Type B pancreatic cell (in vitro differentiated cells): ENCODE results near the gene IAPP. TPM values are rescaled to one million over a fixed set of nuclear protein-coding genes. Genes with fewer than 3 reads are reported as not detected.
"Not testable (repeated sequence)": the region's sequence is repeated elsewhere in the genome, so short reads cannot be mapped to it uniquely, and the experiment has no call there.

Experiments
- DNase-seq: peaks from one replicate; pipeline ENCODE4 v3.0.0; 2021; ENCODE audit warnings: mixed read lengths; ENCODE audit not compliant: unreplicated experiment; ENCODE audit errors: extremely low spot score
- H3K27ac Mint-ChIP-seq: 2 replicates; pipeline ENCODE4 v1.8.0; 2021; ENCODE audit warnings: mild to moderate bottlenecking, mixed read lengths
- H3K27me3 Mint-ChIP-seq: 2 replicates; pipeline ENCODE4 v1.8.0; 2021; ENCODE audit warnings: mixed read lengths
- H3K36me3 Mint-ChIP-seq: 2 replicates; pipeline ENCODE4 v1.8.0; 2021; ENCODE audit warnings: mixed read lengths
- H3K4me1 Mint-ChIP-seq: one replicate; pipeline ENCODE4 v1.8.0; 2021; ENCODE audit warnings: mixed read lengths; ENCODE audit not compliant: unreplicated experiment
- H3K4me3 Mint-ChIP-seq: 2 replicates; pipeline ENCODE4 v1.8.0; 2021; ENCODE audit warnings: mild to moderate bottlenecking, mixed read lengths
- H3K9me3 Mint-ChIP-seq: 2 replicates; pipeline ENCODE4 v1.8.0; 2021; ENCODE audit warnings: mixed read lengths
- total RNA-seq: library from RNA; stranded (reverse); gene quantifications from 2 replicates; pipeline ENCODE4 v1.2.1, GENCODE V29; 2021; ENCODE audit warnings: low replicate concordance
- TF ChIP-seq, protein P1 (sequence below): fragments of 200-600 bp; sonication (generic); conservative IDR thresholded peaks from 2 replicates; pipeline ENCODE4 v1.5.0; 2021; ENCODE audit warnings: antibody characterized with exemption, mild to moderate bottlenecking

The IAPP gene
- total RNA-seq, 1 donor from 2014 or later, result 10.4 TPM

DNA sequence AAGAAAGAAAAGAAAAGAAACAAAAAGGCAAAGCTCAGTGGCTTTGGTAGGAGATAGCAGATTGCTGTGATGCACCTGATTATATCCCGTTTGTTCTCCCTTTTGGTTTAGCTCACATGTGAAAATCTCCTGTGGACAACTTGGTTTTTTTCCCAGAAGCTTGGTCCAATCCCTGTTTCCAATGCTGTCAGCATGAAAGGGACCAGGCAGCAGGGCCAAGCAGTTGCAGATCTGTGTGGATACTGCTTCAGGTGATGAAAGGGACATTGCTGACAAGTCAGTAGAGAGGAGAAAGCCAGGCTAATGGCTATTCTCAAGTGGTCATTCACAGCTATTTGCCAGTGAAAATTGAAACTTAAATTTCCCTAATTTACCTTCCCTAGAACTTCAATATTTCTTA is 19.2 kb upstream of the IAPP start:
- no peak for DNase-seq
- Mint-ChIP-seq H3K36me3 (no peaks in the 10 kb centered on the region), H3K27ac (no peak overlapping the region), H3K27me3 (no peaks in the 10 kb centered on the region), H3K9me3 (no peaks in the 10 kb centered on the region), H3K4me3 (no peak overlapping the region), H3K4me1 (no peaks in the 10 kb centered on the region)
- TF ChIP-seq, protein P1, sequence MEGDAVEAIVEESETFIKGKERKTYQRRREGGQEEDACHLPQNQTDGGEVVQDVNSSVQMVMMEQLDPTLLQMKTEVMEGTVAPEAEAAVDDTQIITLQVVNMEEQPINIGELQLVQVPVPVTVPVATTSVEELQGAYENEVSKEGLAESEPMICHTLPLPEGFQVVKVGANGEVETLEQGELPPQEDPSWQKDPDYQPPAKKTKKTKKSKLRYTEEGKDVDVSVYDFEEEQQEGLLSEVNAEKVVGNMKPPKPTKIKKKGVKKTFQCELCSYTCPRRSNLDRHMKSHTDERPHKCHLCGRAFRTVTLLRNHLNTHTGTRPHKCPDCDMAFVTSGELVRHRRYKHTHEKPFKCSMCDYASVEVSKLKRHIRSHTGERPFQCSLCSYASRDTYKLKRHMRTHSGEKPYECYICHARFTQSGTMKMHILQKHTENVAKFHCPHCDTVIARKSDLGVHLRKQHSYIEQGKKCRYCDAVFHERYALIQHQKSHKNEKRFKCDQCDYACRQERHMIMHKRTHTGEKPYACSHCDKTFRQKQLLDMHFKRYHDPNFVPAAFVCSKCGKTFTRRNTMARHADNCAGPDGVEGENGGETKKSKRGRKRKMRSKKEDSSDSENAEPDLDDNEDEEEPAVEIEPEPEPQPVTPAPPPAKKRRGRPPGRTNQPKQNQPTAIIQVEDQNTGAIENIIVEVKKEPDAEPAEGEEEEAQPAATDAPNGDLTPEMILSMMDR, result no peak

DNA sequence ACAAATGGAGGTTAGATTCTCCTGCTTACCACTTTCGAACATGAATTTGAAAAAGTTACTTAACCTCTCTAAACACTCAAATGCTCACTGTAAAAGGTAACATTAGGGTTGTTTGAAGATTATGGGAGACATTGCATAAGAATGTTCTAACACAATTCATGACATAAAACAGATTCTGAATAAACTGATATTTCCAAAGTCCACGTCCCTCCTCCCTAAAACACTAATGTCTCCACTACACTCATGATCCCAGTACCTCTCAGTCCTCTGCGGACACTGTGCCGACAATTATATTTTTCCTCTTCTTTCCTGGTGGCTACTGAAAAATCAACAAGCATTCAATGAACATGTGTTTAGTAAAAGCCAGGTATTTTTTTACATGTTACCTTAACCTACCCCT is 18.8 kb upstream of the IAPP start:
- TF ChIP-seq, protein P1, result no peak
- Mint-ChIP-seq H3K27ac (no peak overlapping the region), H3K4me3 (no peak overlapping the region), H3K27me3 (no peaks in the 10 kb centered on the region), H3K9me3 (no peaks in the 10 kb centered on the region), H3K36me3 (no peaks in the 10 kb centered on the region), H3K4me1 (no peaks in the 10 kb centered on the region)
- no peak for DNase-seq

GRCh38 chr12:21354641-21355040 is 18.1 kb upstream of the IAPP start:
- DNase-seq, result no peak
- Mint-ChIP-seq H3K36me3 (no peaks in the 10 kb centered on the region), H3K9me3 (no peaks in the 10 kb centered on the region), H3K4me3 (no peak overlapping the region), H3K27me3 (no peaks in the 10 kb centered on the region), H3K4me1 (no peaks in the 10 kb centered on the region), H3K27ac (no peak overlapping the region)
- TF ChIP-seq, protein P1, result no peak

GRCh38 chr12:21360632-21361031 is 12.1 kb upstream of the IAPP start:
- H3K4me3 Mint-ChIP-seq, H3K36me3 Mint-ChIP-seq, H3K27ac Mint-ChIP-seq, H3K27me3 Mint-ChIP-seq, H3K9me3 Mint-ChIP-seq, H3K4me1 Mint-ChIP-seq, DNase-seq: not testable (repeated sequence)

DNA sequence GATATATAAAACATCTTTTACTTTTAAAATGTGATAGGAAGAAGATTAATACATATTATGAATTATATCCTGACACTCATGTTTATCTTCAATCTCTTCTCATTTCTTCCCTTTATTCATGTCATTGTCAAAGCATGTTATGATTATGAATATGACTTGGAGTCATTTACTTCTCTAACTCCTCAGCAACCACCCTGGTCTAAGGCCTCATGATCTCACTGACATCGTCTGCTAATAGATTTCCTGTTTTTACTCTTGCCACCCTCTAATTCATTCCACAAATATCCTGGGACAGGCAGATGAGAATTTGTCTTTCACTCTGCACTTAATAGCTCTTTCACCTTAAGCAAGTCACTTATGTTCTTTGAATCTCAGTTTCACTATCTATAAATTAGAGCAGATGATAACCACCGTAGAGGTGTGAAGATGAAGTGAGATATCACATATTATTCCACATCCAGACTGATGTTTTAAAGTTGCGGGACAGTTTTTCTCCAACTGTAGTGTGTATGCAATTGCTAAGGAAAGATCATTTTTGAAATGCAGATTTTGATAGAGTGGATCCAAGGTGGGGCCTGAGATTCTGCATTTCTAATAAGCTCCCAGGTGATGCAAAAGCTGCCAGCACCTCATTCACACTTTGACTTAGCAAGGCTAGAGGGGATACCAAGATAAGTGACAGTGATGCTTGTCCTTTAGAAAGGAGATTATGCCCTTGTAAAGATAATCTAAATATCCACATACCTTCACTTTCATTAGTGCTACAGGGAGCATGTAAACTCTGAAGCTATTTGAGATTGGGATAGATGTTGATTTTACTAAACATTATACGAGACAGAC is 3.3 kb upstream of the IAPP start:
- TF ChIP-seq, protein P1, result no peak
- no peaks in the 10 kb centered on the region for H3K36me3 Mint-ChIP-seq
- H3K9me3 Mint-ChIP-seq, result no peaks in the 10 kb centered on the region
- peaks cover 5% of the 10 kb centered on the region for H3K27me3 Mint-ChIP-seq
- no peak overlapping the region for H3K27ac Mint-ChIP-seq
- no peak for DNase-seq
- H3K4me3 Mint-ChIP-seq, result no peak overlapping the region
- H3K4me1 Mint-ChIP-seq, result no peaks in the 10 kb centered on the region

DNA sequence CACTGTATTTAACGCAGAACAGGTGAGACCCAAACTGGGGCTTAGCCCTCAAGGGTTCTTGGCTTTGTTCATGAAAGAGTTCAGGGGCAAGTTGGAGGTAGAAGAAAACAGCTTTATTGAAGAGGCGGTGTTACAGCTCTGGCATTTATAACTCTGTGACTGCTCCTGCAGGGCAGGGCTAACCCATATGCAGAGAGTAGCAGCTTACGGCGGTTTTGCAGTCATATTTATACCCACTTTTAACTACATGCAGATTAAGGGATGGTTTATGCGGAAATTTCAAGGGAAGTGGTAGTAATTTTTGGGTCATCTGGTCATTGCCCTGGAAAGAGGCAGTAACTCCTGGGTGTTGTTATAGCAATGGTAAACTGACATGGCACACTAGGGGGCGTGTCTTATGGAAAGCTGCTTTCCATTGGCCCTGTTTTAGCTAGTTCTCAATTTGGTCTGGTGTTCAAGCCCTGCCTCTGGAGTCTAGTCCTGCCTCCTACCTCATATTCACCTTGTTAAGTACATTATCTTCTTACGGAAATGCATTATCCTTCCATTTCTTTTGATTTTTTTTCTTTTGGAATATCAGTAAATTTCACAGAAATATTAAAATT is 1.8 kb upstream of the IAPP start:
- Mint-ChIP-seq H3K36me3 (no peaks in the 10 kb centered on the region), H3K9me3 (no peaks in the 10 kb centered on the region), H3K27ac (no peak overlapping the region), H3K4me3 (no peak overlapping the region), H3K4me1 (no peaks in the 10 kb centered on the region), H3K27me3 (peaks cover 5% of the 10 kb centered on the region)
- no peak for DNase-seq
- TF ChIP-seq, protein P1, result no peak
